HCT116 (cell line): Measurements from ENCODE around the gene GRB10.

ENCODE experiments used
- CTCF ChIP-seq, 3 experiments: fragments of 200-600 bp in 1 of 3; sonication (generic) in 1 of 3; IDR thresholded peaks in 2 of 3; conservative IDR thresholded peaks in 1 of 3; 2 replicates each; pipeline ENCODE4 v1.5.1; 2012 to 2017; ENCODE audit warnings: low read depth in 2 of 3, low read length in 2 of 3, antibody characterized with exemption in 1 of 3, borderline replicate concordance in 1 of 3, control low read depth in 1 of 3, mild to moderate bottlenecking in 1 of 3, mixed read lengths in 1 of 3, mixed run types in 1 of 3, moderate library complexity in 1 of 3; ENCODE audit not compliant: insufficient read depth in 1 of 3
- EZH2 ChIP-seq: fragments of 200-600 bp; sonication (generic); IDR thresholded peaks from 2 replicates; pipeline ENCODE4 v1.6.1; 2017; ENCODE audit warnings: antibody characterized with exemption, mixed run types
- EZH2phosphoT487 ChIP-seq: fragments of 200-600 bp; IDR thresholded peaks from 2 replicates; pipeline ENCODE4 v1.6.1; 2018; ENCODE audit warnings: antibody characterized with exemption, borderline replicate concordance
- JUND ChIP-seq: IDR thresholded peaks from 2 replicates; pipeline ENCODE4 v1.6.1; 2012
- POLR2AphosphoS5 ChIP-seq: IDR thresholded peaks from 2 replicates; pipeline ENCODE4 v1.6.1; 2011; ENCODE audit warnings: mild to moderate bottlenecking, low read depth, low read length, moderate library complexity
- REST ChIP-seq: IDR thresholded peaks from 2 replicates; pipeline ENCODE4 v1.6.1; 2012; ENCODE audit warnings: low read depth
- SP1 ChIP-seq: IDR thresholded peaks from 2 replicates; pipeline ENCODE4 v1.6.1; 2012; ENCODE audit warnings: low read depth
- YY1 ChIP-seq: IDR thresholded peaks from 2 replicates; pipeline ENCODE4 v1.6.1; 2011; ENCODE audit warnings: low read length, low read depth, moderate library complexity, mild to moderate bottlenecking; ENCODE audit not compliant: insufficient replicate concordance; ENCODE audit errors: extremely low read depth
- ZBTB33 ChIP-seq: IDR thresholded peaks from 2 replicates; pipeline ENCODE4 v1.6.1; 2011; ENCODE audit warnings: mild to moderate bottlenecking, low read length, moderate library complexity; ENCODE audit not compliant: insufficient replicate concordance; ENCODE audit errors: extremely low read depth

GRCh38 chr7:50799873-50800272, 17.2 kb upstream of the GRB10 start:
- TF ChIP-seq CTCF (IDR thresholded peaks at IDR 0.05 in 2 of 3, conservative IDR thresholded peaks at IDR 0.05 in 1 of 3; ENCODE audit: borderline replicate concordance in 1 of 3, insufficient read depth in 1 of 3, low read depth in 2 of 3, low read length in 2 of 3) (no peak), REST (no peak), JUND (no peak), EZH2phosphoT487 (no peak), ZBTB33 (no peak), EZH2 (no peak), SP1 (no peak), YY1 (no peak), POLR2AphosphoS5 (no peak)
